Testis (tissue), 3 donors: ENCODE data around the gene SKAP2. TPM values are rescaled to one million over a fixed set of nuclear protein-coding genes. Genes with fewer than 3 reads are reported as not detected.

Experiments
- DNase-seq: peaks from one replicate; pipeline ENCODE4 v3.0.0-alpha.2; 2019
- H3K27ac ChIP-seq, 2 donors: fragments of 200-600 bp; sonication (generic); one replicate each; pipeline ENCODE4 v1.5.1; 2019
- H3K27me3 ChIP-seq: fragments of 200-600 bp; sonication (generic); one replicate; pipeline ENCODE4 v1.5.1; 2019
- H3K36me3 ChIP-seq: fragments of 200-600 bp; sonication (generic); one replicate; pipeline ENCODE4 v1.5.1; 2017; ENCODE audit warnings: low read depth; ENCODE audit errors: missing control alignments
- H3K4me1 ChIP-seq: fragments of 200-600 bp; sonication (generic); one replicate; pipeline ENCODE4 v1.5.1; 2019
- H3K4me3 ChIP-seq, 2 donors: fragments of 200-600 bp; sonication (generic); one replicate each; pipeline ENCODE4 v1.5.1; 2017 to 2019
- H3K9me3 ChIP-seq: fragments of 200-600 bp; sonication (generic); one replicate; pipeline ENCODE4 v1.5.1; 2017
- CTCF ChIP-seq, 3 experiments: fragments of 450-650 bp in 2 of 3; fragments of 200-600 bp in 1 of 3; sonication (generic) in 1 of 3; IDR thresholded peaks; one replicate each; pipeline ENCODE4 v1.5.1; 2016 to 2019; ENCODE audit warnings: antibody characterized with exemption in 3 of 3, mild to moderate bottlenecking in 2 of 3, moderate library complexity in 1 of 3
- POLR2A ChIP-seq: fragments of 450-650 bp; IDR thresholded peaks from one replicate; pipeline ENCODE4 v1.6.1; 2017; ENCODE audit warnings: antibody characterized with exemption, mild to moderate bottlenecking, moderate library complexity
- WGBS, 2 donors: methylation state at CpG; one replicate each; pipeline ENCODE4 v1.1.5; 2018; 5-methylcytosine and 5-hydroxymethylcytosine counted together
- intact Hi-C: fragments of 100-400 bp; cut with DNase I; formaldehyde crosslinking; loops from one replicate; pipeline ENCODE4 v1.15.1; 2023; ENCODE audit warnings: low total_unique reads
- polyA plus RNA-seq: library from polyadenylated mRNA; stranded (reverse); fragments of 350-450 nt; fragmentation: Illumina TruSeq; extraction: RNeasy Lipid Tissue Mini Kit (QIAGEN cat#74804); gene quantifications from one replicate; pipeline ENCODE4 v1.2.3, GENCODE V29; 2014; ENCODE audit warnings: low read depth, low replicate concordance; ENCODE audit not compliant: insufficient read depth
- total RNA-seq, 2 donors: library from RNA; depleted of rRNA; stranded (reverse); fragments of >200 nt; gene quantifications; one replicate each; pipeline ENCODE4 v1.2.3, GENCODE V29; 2016

Gene SKAP2
- total and polyA plus RNA-seq, 3 donors from 2014 or later = 33.1 to 43.6 (median 33.9) TPM

- 83 to 87% methylated on average over 7 of the region's 7 CpGs for WGBS, 2 donors
- Histone ChIP-seq H3K4me1 (no peaks in the 10 kb centered on the region), H3K4me3 (no peak overlapping the region), H3K27ac (no peak overlapping the region), H3K36me3 (no peaks in the 10 kb centered on the region), H3K9me3 (no peaks in the 10 kb centered on the region), H3K27me3 (no peaks in the 10 kb centered on the region)
- intact Hi-C loops = no loop called here
- no peak for TF ChIP-seq POLR2A
- no peak for TF ChIP-seq CTCF (IDR thresholded peaks at IDR 0.05)
- DNase-seq = no peak
These were observed 205.9 kb downstream of the SKAP2 start for GRCh38 chr7:26658389-26659084.

DNA sequence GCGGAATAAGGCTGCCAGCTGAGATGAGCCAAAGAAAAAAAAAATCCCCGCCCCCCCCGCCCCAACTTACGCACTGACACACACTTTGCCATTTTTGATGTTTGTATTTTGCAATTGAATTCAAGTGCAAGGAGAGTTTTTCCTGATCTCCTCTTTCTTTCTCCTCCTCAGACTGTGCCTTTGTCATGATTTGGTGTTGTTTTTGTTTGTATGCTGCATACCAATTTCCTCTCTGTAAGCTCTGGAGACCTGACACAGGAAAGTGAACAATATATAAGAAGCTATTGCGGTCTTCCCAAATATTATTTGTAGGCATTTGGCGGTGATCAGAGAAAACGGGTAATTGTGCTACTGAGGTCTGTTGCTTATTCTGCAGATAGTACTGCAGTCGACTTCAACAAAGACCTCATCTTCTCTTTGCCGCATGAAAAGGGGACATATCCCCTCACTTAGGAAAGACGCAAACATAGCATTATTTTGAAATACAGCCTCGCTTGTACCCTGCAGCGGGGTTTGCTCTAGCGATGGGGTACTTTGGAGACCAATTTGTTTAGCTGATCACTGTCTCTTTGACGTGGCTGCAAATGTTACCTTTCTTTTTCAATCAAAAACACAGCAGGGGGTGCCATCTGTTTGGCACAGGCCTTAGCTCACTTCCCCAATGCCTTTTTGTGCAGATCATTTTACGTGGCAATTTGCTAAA is 206.6 kb downstream of the SKAP2 start:
- no peak for DNase-seq
- TF ChIP-seq CTCF (IDR thresholded peaks at IDR 0.05) (no peak), POLR2A (no peak)

GRCh38 chr7:26657206-26657641 is 207.2 kb downstream of the SKAP2 start:
- Histone ChIP-seq H3K36me3 (no peaks in the 10 kb centered on the region), H3K9me3 (no peaks in the 10 kb centered on the region), H3K4me3 (no peak overlapping the region), H3K27me3 (no peaks in the 10 kb centered on the region), H3K4me1 (no peaks in the 10 kb centered on the region), H3K27ac (no peak overlapping the region)
- TF ChIP-seq CTCF (IDR thresholded peaks at IDR 0.05) (no peak), POLR2A (no peak)
- WGBS, 2 donors = 39 to 58% methylated on average over 2 of the region's 2 CpGs
- no peak for DNase-seq
- intact Hi-C loops = no loop called here

More for the DNA sequence above, 206.6 kb downstream of the SKAP2 start:
- WGBS, 2 donors = 69 to 70% methylated on average over 15 of the region's 15 CpGs
- Histone ChIP-seq H3K9me3 (no peaks in the 10 kb centered on the region), H3K4me3 (no peak overlapping the region), H3K36me3 (no peaks in the 10 kb centered on the region), H3K4me1 (no peaks in the 10 kb centered on the region), H3K27me3 (no peaks in the 10 kb centered on the region), H3K27ac (no peak overlapping the region)
- intact Hi-C loops = no loop called here

DNA sequence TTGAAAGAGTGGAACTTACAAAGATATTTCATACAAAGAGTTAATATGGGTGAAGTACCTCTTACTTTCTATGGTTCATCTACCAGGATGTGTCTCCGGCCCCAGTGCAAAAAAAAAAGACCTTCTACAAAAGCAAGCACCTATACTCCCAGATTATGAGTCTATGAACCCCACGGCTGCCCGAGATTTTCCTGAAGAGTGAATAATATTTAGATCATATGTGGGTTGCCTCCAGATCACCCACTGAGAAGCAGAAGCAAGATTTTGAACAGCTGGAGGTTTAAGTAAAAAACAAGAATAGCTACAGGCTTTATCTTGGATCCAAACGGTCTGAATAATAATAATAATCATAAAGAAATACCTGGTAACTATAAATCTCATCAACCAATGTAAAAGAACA is 207.7 kb downstream of the SKAP2 start:
- TF ChIP-seq POLR2A (no peak), CTCF (IDR thresholded peaks at IDR 0.05) (no peak)
- WGBS, 2 donors = 46 to 58% methylated on average over 4 of the region's 4 CpGs
- Histone ChIP-seq H3K4me1 (no peaks in the 10 kb centered on the region), H3K9me3 (no peaks in the 10 kb centered on the region), H3K36me3 (no peaks in the 10 kb centered on the region), H3K27me3 (no peaks in the 10 kb centered on the region), H3K27ac (no peak overlapping the region), H3K4me3 (no peak overlapping the region)
- DNase-seq = no peak
- intact Hi-C loops = no loop called here
